HEK293 (cell line): ENCODE results near the gene TNKS2.

Experiments
- CTCF ChIA-PET: fragments of 350-600 bp; formaldehyde crosslinking; extraction: SDS; loops from one replicate; lab custom pipeline; 2021; ENCODE audit warnings: antibody characterized with exemption; lab: Yijun Ruan, JAX
- POLR2A ChIA-PET: fragments of 300-600 bp; formaldehyde crosslinking; extraction: SDS; loops from one replicate; lab custom pipeline; 2020; ENCODE audit warnings: antibody characterized with exemption, inconsistent platforms; lab: Yijun Ruan, JAX
- H3K27ac ChIP-seq: fragments of 200-500 bp; sonication (Bioruptor generic); 2 replicates; pipeline ENCODE4 v1.5.1; 2014; ENCODE audit warnings: low read depth, low read length, control low read depth, inconsistent platforms; ENCODE audit errors: extremely low read depth
- H3K36me3 ChIP-seq, 2 experiments: fragments of 200-500 bp in 1 of 2; sonication (Bioruptor generic) in 1 of 2; 1 replicate in 1 of 2; 2 replicates in 1 of 2; pipeline ENCODE4 v1.5.1; 2014 to 2017; ENCODE audit warnings: inconsistent platforms in 2 of 2, low read length in 2 of 2; ENCODE audit not compliant: control insufficient read depth in 2 of 2, insufficient read depth in 1 of 2
- H3K4me1 ChIP-seq: fragments of 200-500 bp; sonication (Bioruptor generic); 2 replicates; pipeline ENCODE4 v1.5.1; 2014; ENCODE audit warnings: mild to moderate bottlenecking, low read length, inconsistent platforms; ENCODE audit not compliant: control insufficient read depth, insufficient read depth
- H3K4me3 ChIP-seq: 2 replicates; pipeline ENCODE4 v1.5.1; 2011; ENCODE audit warnings: low read depth, mild to moderate bottlenecking, control low read depth, low read length, moderate library complexity
- H3K9me3 ChIP-seq: fragments of 200-500 bp; sonication (Bioruptor generic); 2 replicates; pipeline ENCODE4 v1.5.1; 2014; ENCODE audit warnings: low read depth, low read length, inconsistent platforms; ENCODE audit not compliant: control insufficient read depth, insufficient read depth
- AEBP2 ChIP-seq: fragments of 450-650 bp; formaldehyde crosslinking; IDR thresholded peaks from 2 replicates; pipeline ENCODE4 v1.5.1; 2016; ENCODE audit warnings: missing biosample characterization, missing genetic modification characterization, borderline replicate concordance
- PRDM10 ChIP-seq: fragments of 450-650 bp; formaldehyde crosslinking; IDR thresholded peaks from 2 replicates; pipeline ENCODE4 v1.5.1; 2016; ENCODE audit warnings: missing biosample characterization, missing genetic modification characterization
- SALL2 ChIP-seq: fragments of 450-650 bp; formaldehyde crosslinking; IDR thresholded peaks from 2 replicates; pipeline ENCODE4 v1.5.0; 2017; ENCODE audit warnings: missing biosample characterization, mild to moderate bottlenecking, missing genetic modification characterization, borderline replicate concordance
- WT1 ChIP-seq: fragments of 450-650 bp; formaldehyde crosslinking; IDR thresholded peaks from 2 replicates; pipeline ENCODE4 v1.5.1; 2016; ENCODE audit warnings: missing biosample characterization, missing genetic modification characterization
- ZBTB20 ChIP-seq: fragments of 450-650 bp; formaldehyde crosslinking; IDR thresholded peaks from 2 replicates; pipeline ENCODE4 v1.5.1; 2016; ENCODE audit warnings: missing biosample characterization, missing genetic modification characterization
- ZBTB21 ChIP-seq: fragments of 450-650 bp; formaldehyde crosslinking; IDR thresholded peaks from 2 replicates; pipeline ENCODE4 v1.5.1; 2017; ENCODE audit warnings: missing biosample characterization, missing genetic modification characterization
- ZBTB49 ChIP-seq: fragments of 450-650 bp; formaldehyde crosslinking; IDR thresholded peaks from 2 replicates; pipeline ENCODE4 v1.5.1; 2016; ENCODE audit warnings: missing biosample characterization, missing genetic modification characterization, low read depth
- ZFP69B ChIP-seq: fragments of 450-650 bp; formaldehyde crosslinking; IDR thresholded peaks from 2 replicates; pipeline ENCODE4 v1.5.1; 2016; ENCODE audit warnings: missing biosample characterization, missing genetic modification characterization
- ZNF16 ChIP-seq: fragments of 450-650 bp; formaldehyde crosslinking; IDR thresholded peaks from 2 replicates; pipeline ENCODE4 v1.5.1; 2016; ENCODE audit warnings: low read depth, missing biosample characterization, missing genetic modification characterization
- ZNF214 ChIP-seq: fragments of 450-650 bp; formaldehyde crosslinking; IDR thresholded peaks from 2 replicates; pipeline ENCODE4 v1.5.1; 2017; ENCODE audit warnings: missing biosample characterization, mild to moderate bottlenecking, missing genetic modification characterization, borderline replicate concordance
- ZNF423 ChIP-seq: fragments of 450-650 bp; formaldehyde crosslinking; IDR thresholded peaks from 2 replicates; pipeline ENCODE4 v1.5.1; 2016; ENCODE audit warnings: missing biosample characterization, missing genetic modification characterization
- ZNF549 ChIP-seq: fragments of 450-650 bp; IDR thresholded peaks from 2 replicates; pipeline ENCODE4 v1.5.1; 2018; ENCODE audit warnings: missing biosample characterization, missing genetic modification characterization, mild to moderate bottlenecking, inconsistent platforms, moderate library complexity
- ZNF629 ChIP-seq: fragments of 450-650 bp; formaldehyde crosslinking; IDR thresholded peaks from 2 replicates; pipeline ENCODE4 v1.5.1; 2017; ENCODE audit warnings: missing biosample characterization, missing genetic modification characterization
- ZNF639 ChIP-seq: fragments of 450-650 bp; formaldehyde crosslinking; IDR thresholded peaks from 2 replicates; pipeline ENCODE4 v1.5.1; 2016; ENCODE audit warnings: missing biosample characterization, missing genetic modification characterization
- ZNF658 ChIP-seq: fragments of 450-650 bp; formaldehyde crosslinking; IDR thresholded peaks from 2 replicates; pipeline ENCODE4; 2016; ENCODE audit warnings: missing biosample characterization, missing genetic modification characterization
- ZXDB ChIP-seq: fragments of 450-650 bp; formaldehyde crosslinking; IDR thresholded peaks from 2 replicates; pipeline ENCODE4 v1.5.1; 2016; ENCODE audit warnings: missing biosample characterization, missing genetic modification characterization
- TF ChIP-seq, protein P1 (sequence below): fragments of 450-650 bp; formaldehyde crosslinking; IDR thresholded peaks from 2 replicates; pipeline ENCODE4 v1.5.1; 2017; ENCODE audit warnings: missing biosample characterization, missing genetic modification characterization
- TF ChIP-seq, protein P2 (sequence below): fragments of 450-650 bp; formaldehyde crosslinking; IDR thresholded peaks from 2 replicates; pipeline ENCODE4 v1.5.1; 2017; ENCODE audit warnings: missing biosample characterization, missing genetic modification characterization

Gene TNKS2

GRCh38 chr10:91860885-91861284 lies 62.7 kb downstream of the TNKS2 start:
- no peak overlapping the region for H3K27ac ChIP-seq
- H3K4me3 ChIP-seq = no peak overlapping the region
- TF ChIP-seq ZBTB20 (tag by site-specific recombination) (no peak), SALL2 (tag by site-specific recombination) (no peak), ZFP69B (no peak), ZNF639 (tag by site-specific recombination) (no peak), ZNF423 (no peak), PRDM10 (tag by site-specific recombination) (no peak), ZBTB21 (tag by site-specific recombination) (no peak), ZBTB49 (no peak), ZXDB (no peak), ZNF214 (tag by site-specific recombination) (no peak), ZNF16 (tag by site-specific recombination) (no peak), AEBP2 (tag by site-specific recombination) (no peak), ZNF549 (tag by site-specific recombination) (no peak), ZNF658 (no peak)
- TF ChIP-seq, protein P1, sequence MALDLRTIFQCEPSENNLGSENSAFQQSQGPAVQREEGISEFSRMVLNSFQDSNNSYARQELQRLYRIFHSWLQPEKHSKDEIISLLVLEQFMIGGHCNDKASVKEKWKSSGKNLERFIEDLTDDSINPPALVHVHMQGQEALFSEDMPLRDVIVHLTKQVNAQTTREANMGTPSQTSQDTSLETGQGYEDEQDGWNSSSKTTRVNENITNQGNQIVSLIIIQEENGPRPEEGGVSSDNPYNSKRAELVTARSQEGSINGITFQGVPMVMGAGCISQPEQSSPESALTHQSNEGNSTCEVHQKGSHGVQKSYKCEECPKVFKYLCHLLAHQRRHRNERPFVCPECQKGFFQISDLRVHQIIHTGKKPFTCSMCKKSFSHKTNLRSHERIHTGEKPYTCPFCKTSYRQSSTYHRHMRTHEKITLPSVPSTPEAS (tag by site-specific recombination) = no peak
- CTCF ChIA-PET = no interaction called here
- H3K4me1 ChIP-seq = no peaks in the 10 kb centered on the region
- peaks cover 65 to 86% of the 10 kb centered on the region in 2 experiments for H3K36me3 ChIP-seq
- H3K9me3 ChIP-seq = no peaks in the 10 kb centered on the region
- POLR2A ChIA-PET = no interaction called here

DNA sequence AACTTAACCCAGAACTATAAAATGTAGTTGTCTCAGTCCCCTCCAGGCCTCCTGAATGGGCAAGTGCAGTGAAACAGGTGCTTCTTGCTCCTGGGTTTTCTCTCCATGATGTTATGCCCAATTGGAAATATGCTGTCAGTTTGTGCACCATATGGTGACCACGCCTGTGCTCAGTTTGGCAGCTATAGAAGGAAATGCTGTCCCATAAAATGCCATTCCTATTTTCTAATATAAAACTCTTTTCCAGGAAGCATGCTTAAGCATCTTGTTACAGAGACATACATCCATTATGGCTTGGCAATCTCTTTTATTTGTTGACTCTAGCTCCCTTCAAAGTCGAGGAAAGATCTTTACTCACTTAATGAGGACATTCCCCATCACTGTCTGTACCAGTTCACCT lies 65.9 kb downstream of the TNKS2 start:
- Histone ChIP-seq H3K9me3 (no peaks in the 10 kb centered on the region), H3K4me1 (no peaks in the 10 kb centered on the region), H3K4me3 (no peak overlapping the region), H3K27ac (no peak overlapping the region)
- POLR2A ChIA-PET = no interaction called here
- TF ChIP-seq ZNF629 (tag by site-specific recombination) = no peak
- no peak for TF ChIP-seq WT1
- TF ChIP-seq, protein P2, sequence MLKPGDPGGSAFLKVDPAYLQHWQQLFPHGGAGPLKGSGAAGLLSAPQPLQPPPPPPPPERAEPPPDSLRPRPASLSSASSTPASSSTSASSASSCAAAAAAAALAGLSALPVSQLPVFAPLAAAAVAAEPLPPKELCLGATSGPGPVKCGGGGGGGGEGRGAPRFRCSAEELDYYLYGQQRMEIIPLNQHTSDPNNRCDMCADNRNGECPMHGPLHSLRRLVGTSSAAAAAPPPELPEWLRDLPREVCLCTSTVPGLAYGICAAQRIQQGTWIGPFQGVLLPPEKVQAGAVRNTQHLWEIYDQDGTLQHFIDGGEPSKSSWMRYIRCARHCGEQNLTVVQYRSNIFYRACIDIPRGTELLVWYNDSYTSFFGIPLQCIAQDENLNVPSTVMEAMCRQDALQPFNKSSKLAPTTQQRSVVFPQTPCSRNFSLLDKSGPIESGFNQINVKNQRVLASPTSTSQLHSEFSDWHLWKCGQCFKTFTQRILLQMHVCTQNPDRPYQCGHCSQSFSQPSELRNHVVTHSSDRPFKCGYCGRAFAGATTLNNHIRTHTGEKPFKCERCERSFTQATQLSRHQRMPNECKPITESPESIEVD (tag by site-specific recombination) = peak; percentile 45; the same call in 1 of the 2 replicates
- TF ChIP-seq, all 188 proteins: peak for 1
- CTCF ChIA-PET = interaction anchor here (0.6 to 0.9 kb wide), 3 partner anchors 21 to 44 kb away, joined by 4 to 6 read pairs (median 4); no protein-coding TSS in a partner anchor
- peaks cover 36 to 59% of the 10 kb centered on the region in 2 experiments; a peak in 2 of 3 replicates for H3K36me3 ChIP-seq
